A549 (cell line): ENCODE measurements around the gene LRTM2. TPM values are rescaled to one million over a fixed set of nuclear protein-coding genes. Genes with fewer than 3 reads are reported as not detected.

Experiments used
- ATAC-seq, 2 experiments: fragments of 200-7000 bp in 1 of 2; fragments of >200 bp in 1 of 2; cut with Nextera tagmentation in 1 of 2; cut with Tn5 transposase in 1 of 2; 3 replicates each; pipeline versions ENCODE4 v1.8.0 to v1.9.1; 2018 to 2020; ENCODE audit warnings: mild to moderate bottlenecking in 1 of 2, moderate library complexity in 1 of 2
- CTCF ChIA-PET: fragments of 300-600 bp; sonication (Branson Sonifier 250); formaldehyde crosslinking; extraction: SDS; loops from one replicate; lab custom pipeline; 2021; ENCODE audit warnings: antibody characterized with exemption, inconsistent platforms; lab: Yijun Ruan, JAX
- POLR2A ChIA-PET: fragments of 350-600 bp; formaldehyde crosslinking; extraction: SDS; loops from one replicate; lab custom pipeline; 2021; ENCODE audit warnings: antibody characterized with exemption, inconsistent platforms; lab: Yijun Ruan, JAX
- DNase-seq, 2 experiments: peaks; one replicate each; pipeline versions ENCODE4 v3.0.0 to v3.0.0-alpha.2; 2011 to 2016; ENCODE audit warnings: low read depth in 1 of 2, low spot score in 1 of 2
- FAIRE-seq: peaks from 2 replicates; lab custom pipeline; 2011; peaks lifted over from hg19 to GRCh38; lab: Jason Lieb, UNC
- H3K27ac ChIP-seq, 2 experiments: fragments of >200 bp; sonication (Bioruptor Twin); formaldehyde crosslinking; 3 replicates each; pipeline ENCODE4 v1.5.1; 2016 to 2017
- H3K4me1 ChIP-seq: fragments of >200 bp; sonication (Bioruptor Twin); formaldehyde crosslinking; 3 replicates; pipeline ENCODE4 v1.6.1; 2016
- H3K4me2 ChIP-seq: fragments of >200 bp; sonication (Bioruptor Twin); formaldehyde crosslinking; 3 replicates; pipeline ENCODE4 v1.6.1; 2016
- H3K4me3 ChIP-seq: fragments of >200 bp; sonication (Bioruptor Twin); formaldehyde crosslinking; 3 replicates; pipeline ENCODE4 v1.5.1; 2016
- H3K9me3 ChIP-seq: fragments of >200 bp; sonication (Bioruptor Twin); formaldehyde crosslinking; 3 replicates; pipeline ENCODE4 v1.6.1; 2016
- CBX2 ChIP-seq: fragments of 200-600 bp; sonication (generic); IDR thresholded peaks from 2 replicates; pipeline ENCODE4 v1.6.1; 2016; ENCODE audit warnings: low read depth, mild to moderate bottlenecking, borderline replicate concordance
- E2F6 ChIP-seq: IDR thresholded peaks from 2 replicates; pipeline ENCODE4 v1.6.1; 2012; ENCODE audit warnings: low read depth, borderline replicate concordance
- EP300 ChIP-seq, 2 experiments: fragments of >200 bp; sonication (Bioruptor Twin); formaldehyde crosslinking; IDR thresholded peaks; 2 replicates in 1 of 2; 3 replicates in 1 of 2; pipeline ENCODE4 v1.6.1; 2016 to 2017
- ESRRA ChIP-seq: fragments of 150-350 bp; IDR thresholded peaks from 2 replicates; pipeline ENCODE4 v1.6.1; 2014; ENCODE audit warnings: mild to moderate bottlenecking, low read length, borderline replicate concordance
- FOSB ChIP-seq: fragments of 250-450 bp; sonication (Bioruptor Pico); IDR thresholded peaks from 2 replicates; pipeline ENCODE4 v1.5.0; 2020; ENCODE audit warnings: mild to moderate bottlenecking, moderate library complexity
- FOSL2 ChIP-seq, 2 experiments: fragments of 450-650 bp in 1 of 2; fragments of >200 bp in 1 of 2; sonication (Bioruptor Twin) in 1 of 2; formaldehyde crosslinking; IDR thresholded peaks; 2 replicates each; pipeline versions ENCODE4 v1.5.0 to v1.6.1; 2016 to 2020; ENCODE audit warnings: mild to moderate bottlenecking in 1 of 2, moderate library complexity in 1 of 2
- FOXS1 ChIP-seq: fragments of 250-450 bp; sonication (Bioruptor Pico); IDR thresholded peaks from 2 replicates; pipeline ENCODE4 v1.5.0; 2020; ENCODE audit warnings: mild to moderate bottlenecking, moderate library complexity
- GATA3 ChIP-seq: IDR thresholded peaks from 2 replicates; pipeline ENCODE4 v1.6.1; 2012; ENCODE audit warnings: borderline replicate concordance
- HEYL ChIP-seq: fragments of 250-450 bp; sonication (Bioruptor Pico); IDR thresholded peaks from 2 replicates; pipeline ENCODE4 v1.8.0; 2021; ENCODE audit warnings: mild to moderate bottlenecking, moderate library complexity
- HMGXB4 ChIP-seq: fragments of 250-450 bp; sonication (Bioruptor Pico); IDR thresholded peaks from 2 replicates; pipeline ENCODE4 v1.5.0; 2021; ENCODE audit warnings: mild to moderate bottlenecking, moderate library complexity, borderline replicate concordance
- HOXB5 ChIP-seq: fragments of 250-450 bp; sonication (Bioruptor Pico); IDR thresholded peaks from 2 replicates; pipeline ENCODE4 v1.5.0; 2020; ENCODE audit warnings: mild to moderate bottlenecking, moderate library complexity
- KDM1A ChIP-seq: fragments of 200-600 bp; sonication (generic); IDR thresholded peaks from 2 replicates; pipeline ENCODE4 v1.6.1; 2016; ENCODE audit warnings: low read depth, mild to moderate bottlenecking
- MAFK ChIP-seq: fragments of 450-650 bp; IDR thresholded peaks from 2 replicates; pipeline ENCODE4 v1.6.1; 2014; ENCODE audit not compliant: partially characterized antibody
- MAX ChIP-seq: IDR thresholded peaks from 2 replicates; pipeline ENCODE4 v1.6.1; 2012
- MYC ChIP-seq: IDR thresholded peaks from 2 replicates; pipeline ENCODE4 v1.6.1; 2012; ENCODE audit warnings: mild to moderate bottlenecking, inconsistent platforms, low read length, improper control_type of control experiment, borderline replicate concordance
- NPAS2 ChIP-seq: fragments of 250-450 bp; sonication (Bioruptor Pico); IDR thresholded peaks from 2 replicates; pipeline ENCODE4 v1.8.0; 2022; ENCODE audit warnings: mild to moderate bottlenecking, moderate library complexity, borderline replicate concordance
- NR3C1 ChIP-seq: fragments of >200 bp; sonication (Bioruptor Twin); formaldehyde crosslinking; IDR thresholded peaks from 3 replicates; pipeline ENCODE4 v1.6.1; 2017
- RAD21 ChIP-seq, 2 experiments: fragments of >200 bp in 1 of 2; sonication (Bioruptor Twin) in 1 of 2; formaldehyde crosslinking in 1 of 2; IDR thresholded peaks in 1 of 2; conservative IDR thresholded peaks in 1 of 2; 2 replicates in 1 of 2; 3 replicates in 1 of 2; pipeline ENCODE4 v1.6.1; 2012 to 2018; ENCODE audit warnings: inconsistent platforms in 1 of 2
- RARB ChIP-seq: fragments of 250-450 bp; sonication (Bioruptor Pico); IDR thresholded peaks from 2 replicates; pipeline ENCODE4 v1.8.0; 2021; ENCODE audit warnings: mild to moderate bottlenecking, moderate library complexity
- RCOR1 ChIP-seq: fragments of 150-350 bp; IDR thresholded peaks from 2 replicates; pipeline ENCODE4 v1.6.1; 2014; ENCODE audit warnings: antibody characterized with exemption, low read length, low read depth
- REST ChIP-seq: fragments of 200-600 bp; sonication (generic); IDR thresholded peaks from 2 replicates; pipeline ENCODE4 v1.6.1; 2016; ENCODE audit warnings: antibody characterized with exemption, mild to moderate bottlenecking, moderate library complexity
- RFX5 ChIP-seq: fragments of 450-650 bp; IDR thresholded peaks from 2 replicates; pipeline ENCODE4 v1.7.1; 2014; ENCODE audit warnings: antibody characterized with exemption, mild to moderate bottlenecking, moderate library complexity
- SREBF2 ChIP-seq: fragments of 450-650 bp; IDR thresholded peaks from 2 replicates; pipeline ENCODE4 v1.6.1; 2014; ENCODE audit warnings: mild to moderate bottlenecking, moderate library complexity
- ZC3H11A ChIP-seq: fragments of 450-650 bp; IDR thresholded peaks from 2 replicates; pipeline ENCODE4 v1.6.1; 2014; ENCODE audit warnings: antibody characterized with exemption, mild to moderate bottlenecking
- WGBS: methylation state at CpG from one replicate; pipeline ENCODE4 v1.1.6; 2017; ENCODE audit errors: missing lambda C conversion rate; 5-methylcytosine and 5-hydroxymethylcytosine counted together
- polyA plus RNA-seq, 4 experiments: library from polyadenylated mRNA; depleted of rRNA in 3 of 4; stranded (reverse); fragments of >200 nt; fragmentation: RNase III in 1 of 4; extraction: RNeasy Plus Mini Kit Qiagen cat#74134 plus additional on column Dnase treatment in 1 of 4; gene quantifications; 2 replicates in 3 of 4; 3 replicates in 1 of 4; pipeline ENCODE4 v1.2.3, GENCODE V29; 2011 to 2017

Gene LRTM2
- polyA plus RNA-seq, 2 of the 4 experiments (the other 2 are of a cell fraction), result not detected

GRCh38 chr12:1778911-1779310 lies 41.5 kb upstream of the LRTM2 start:
- ChIA-PET CTCF (interaction anchor here (1.2 to 1.5 kb wide), 2 partner anchors 12 to 17 kb away, joined by 3 to 9 read pairs; no protein-coding TSS in a partner anchor), POLR2A (no interaction called here)
- 92% methylated on average over 4 of the region's 4 CpGs for WGBS
- H3K4me3 ChIP-seq, result no peak overlapping the region
- DNase-seq, result no peak
- H3K9me3 ChIP-seq, result no peaks in the 10 kb centered on the region
- H3K4me2 ChIP-seq, result no peak overlapping the region
- no peak for FAIRE-seq
- TF ChIP-seq SREBF2, result no peak
- no peak for TF ChIP-seq REST
- no peak for TF ChIP-seq HOXB5 (CRISPR knock-in tag)
- no peak for TF ChIP-seq RAD21 (conservative IDR thresholded peaks at IDR 0.05 in 1 of 2, IDR thresholded peaks at IDR 0.05 in 1 of 2)
- TF ChIP-seq FOSB, result no peak
- TF ChIP-seq KDM1A, result no peak
- no peak for TF ChIP-seq NR3C1
- no peak for TF ChIP-seq GATA3
- no peak for TF ChIP-seq RCOR1
- no peak for TF ChIP-seq RFX5
- TF ChIP-seq HEYL (CRISPR knock-in tag), result no peak
- TF ChIP-seq ZC3H11A, result no peak
- no peak for TF ChIP-seq MAX
- TF ChIP-seq FOSL2 (IDR thresholded peaks at IDR 0.05), result no peak
- no peak for TF ChIP-seq FOSL2 (CRISPR knock-in tag; IDR thresholded peaks at IDR 0.05)
- no peak for TF ChIP-seq E2F6
- TF ChIP-seq MYC, result no peak
- no peak for TF ChIP-seq RARB
- H3K27ac ChIP-seq, result no peak overlapping the region
- peaks cover 32% of the 10 kb centered on the region for H3K4me1 ChIP-seq
- no peak for ATAC-seq

GRCh38 chr12:1779783-1780182 lies 40.6 kb upstream of the LRTM2 start:
- ATAC-seq (no peak), DNase-seq (no peak)
- POLR2A ChIA-PET, result no interaction called here
- WGBS, result 78% methylated on average over 1 of the region's 1 CpG
- Histone ChIP-seq H3K27ac (no peak overlapping the region), H3K4me2 (no peak overlapping the region), H3K9me3 (no peaks in the 10 kb centered on the region)
- TF ChIP-seq MAFK (peak; percentile 7), MYC (no peak)
- TF ChIP-seq, all 56 proteins: peak for 1
- peaks cover 27% of the 10 kb centered on the region for H3K4me1 ChIP-seq
- H3K4me3 ChIP-seq, result no peak overlapping the region
- FAIRE-seq, result peak; percentile 46
- CTCF ChIA-PET, result interaction anchor here (0.9 to 1.5 kb wide), 5 partner anchors 11 to 145 kb away, joined by 3 to 9 read pairs (median 4); no protein-coding TSS in a partner anchor

GRCh38 chr12:1781772-1782171 lies 38.6 kb upstream of the LRTM2 start:
- no peak for TF ChIP-seq ESRRA
- TF ChIP-seq NPAS2 (CRISPR knock-in tag), result no peak
- TF ChIP-seq CBX2, result no peak
- TF ChIP-seq EP300 (IDR thresholded peaks at IDR 0.05), result no peak
- no peak for TF ChIP-seq FOXS1 (CRISPR knock-in tag)
- TF ChIP-seq HMGXB4 (CRISPR knock-in tag), result no peak
- FAIRE-seq (no peak), ATAC-seq (no peak), DNase-seq (no peak)
- Histone ChIP-seq H3K4me1 (peaks cover 13% of the 10 kb centered on the region), H3K4me3 (no peak overlapping the region), H3K9me3 (no peaks in the 10 kb centered on the region), H3K27ac (no peak overlapping the region), H3K4me2 (no peak overlapping the region)
- POLR2A ChIA-PET, result no interaction called here
- CTCF ChIA-PET, result interaction anchor here (0.7 to 6.4 kb wide), 6 partner anchors 10 to 378 kb away, joined by 3 to 68 read pairs (median 14); no protein-coding TSS in a partner anchor
- 78% methylated on average over 2 of the region's 2 CpGs for WGBS
